Gastroesophageal sphincter (tissue), 4 donors: ENCODE data around the gene ANKS1A. TPM values are rescaled to one million over a fixed set of nuclear protein-coding genes. Genes with fewer than 3 reads are reported as not detected.
"Not testable (repeated sequence)": the region's sequence is repeated elsewhere in the genome, so short reads cannot be mapped to it uniquely, and the experiment has no call there.

Source experiments
- ATAC-seq: fragments of 150-250 bp; one replicate; pipeline ENCODE4 v1.9.1; 2016; ENCODE audit warnings: mild to moderate bottlenecking, moderate library complexity
- H3K27ac ChIP-seq, 4 donors: fragments of 200-600 bp; sonication (generic) in 3 of 4; 1 replicate in 3 of 4; 2 replicates in 1 of 4; pipeline ENCODE4 v1.5.1; 2016 to 2019
- H3K27me3 ChIP-seq: fragments of 200-600 bp; sonication (generic); one replicate; pipeline ENCODE4 v1.5.1; 2019
- H3K36me3 ChIP-seq, 2 donors: fragments of 200-600 bp; sonication (generic); one replicate each; pipeline ENCODE4 v1.5.1; 2019; ENCODE audit warnings: control low read depth in 1 of 2
- H3K4me1 ChIP-seq, 3 donors: fragments of 200-600 bp; sonication (generic); 1 replicate in 2 of 3; 2 replicates in 1 of 3; pipeline ENCODE4 v1.5.1; 2016 to 2019; ENCODE audit warnings: control low read depth in 2 of 3
- H3K4me3 ChIP-seq, 2 donors: fragments of 200-600 bp; sonication (generic); one replicate each; pipeline ENCODE4 v1.5.1; 2019; ENCODE audit warnings: mild to moderate bottlenecking in 1 of 2, moderate library complexity in 1 of 2
- H3K9me3 ChIP-seq, 3 donors: fragments of 200-600 bp; sonication (generic); one replicate each; pipeline ENCODE4 v1.5.1; 2017 to 2019; ENCODE audit warnings: control low read depth in 2 of 3
- EP300 ChIP-seq: sonication (generic); formaldehyde crosslinking; IDR thresholded peaks from one replicate; pipeline ENCODE4 v1.6.1; 2017; ENCODE audit warnings: antibody characterized with exemption, mild to moderate bottlenecking
- POLR2A ChIP-seq, 2 donors: fragments of 450-650 bp; IDR thresholded peaks; one replicate each; pipeline ENCODE4 v1.6.1; 2017; ENCODE audit warnings: antibody characterized with exemption in 2 of 2, mild to moderate bottlenecking in 2 of 2, moderate library complexity in 1 of 2
- POLR2AphosphoS5 ChIP-seq: sonication (generic); formaldehyde crosslinking; IDR thresholded peaks from one replicate; pipeline ENCODE4 v1.6.1; 2017; ENCODE audit warnings: antibody characterized with exemption
- WGBS, 2 donors: methylation state at CpG; one replicate each; pipeline ENCODE4 v1.1.5; 2018; ENCODE audit warnings: low coverage in 1 of 2; 5-methylcytosine and 5-hydroxymethylcytosine counted together
- total RNA-seq, 4 donors: library from RNA; depleted of rRNA; stranded (reverse); fragments of >200 nt; gene quantifications; one replicate each; pipeline ENCODE4 v1.1.0, GENCODE V29; 2016
- TF ChIP-seq, protein P1 (sequence below), 4 experiments: fragments of 200-600 bp in 2 of 4; fragments of 450-650 bp in 2 of 4; sonication (generic) in 1 of 4; IDR thresholded peaks; one replicate each; pipeline ENCODE4 v1.5.1; 2017 to 2019; ENCODE audit warnings: antibody characterized with exemption in 4 of 4, mild to moderate bottlenecking in 2 of 4, moderate library complexity in 2 of 4

ANKS1A gene
- total RNA-seq, 4 donors from 2014 or later: 52.0 to 135 (median 88.4) TPM

DNA sequence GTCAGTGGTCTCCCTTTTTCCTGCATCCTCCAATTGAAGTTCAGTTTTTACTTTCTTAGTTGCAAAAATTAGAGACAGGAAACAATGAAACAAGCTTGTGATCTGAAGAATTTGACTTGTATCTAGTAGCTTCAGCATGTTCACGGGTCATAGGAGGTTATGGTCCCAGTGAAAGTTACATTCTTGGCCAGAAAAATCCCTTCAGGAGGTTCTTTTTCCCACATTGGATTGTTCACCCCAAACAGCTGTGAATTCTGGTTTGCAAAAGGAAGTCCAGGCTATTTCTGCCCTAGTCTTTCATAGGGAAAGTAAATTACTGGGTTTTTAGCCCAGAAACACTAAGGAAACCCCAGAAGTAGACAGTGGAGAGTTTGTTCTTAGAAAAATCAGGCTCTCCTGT is 8.1 kb downstream of the ANKS1A start:
- 50 to 73% methylated on average over 1 of the region's 1 CpG for WGBS, 2 donors
- Histone ChIP-seq H3K4me3 (no peak overlapping the region), H3K4me1 (peaks cover 0 to 7% (median 0%) of the 10 kb centered on the region in 3 donors), H3K27ac (no peak overlapping the region), H3K36me3 (no peaks in the 10 kb centered on the region), H3K9me3 (no peaks in the 10 kb centered on the region), H3K27me3 (no peaks in the 10 kb centered on the region)
- ATAC-seq: no peak
- TF ChIP-seq, protein P1, sequence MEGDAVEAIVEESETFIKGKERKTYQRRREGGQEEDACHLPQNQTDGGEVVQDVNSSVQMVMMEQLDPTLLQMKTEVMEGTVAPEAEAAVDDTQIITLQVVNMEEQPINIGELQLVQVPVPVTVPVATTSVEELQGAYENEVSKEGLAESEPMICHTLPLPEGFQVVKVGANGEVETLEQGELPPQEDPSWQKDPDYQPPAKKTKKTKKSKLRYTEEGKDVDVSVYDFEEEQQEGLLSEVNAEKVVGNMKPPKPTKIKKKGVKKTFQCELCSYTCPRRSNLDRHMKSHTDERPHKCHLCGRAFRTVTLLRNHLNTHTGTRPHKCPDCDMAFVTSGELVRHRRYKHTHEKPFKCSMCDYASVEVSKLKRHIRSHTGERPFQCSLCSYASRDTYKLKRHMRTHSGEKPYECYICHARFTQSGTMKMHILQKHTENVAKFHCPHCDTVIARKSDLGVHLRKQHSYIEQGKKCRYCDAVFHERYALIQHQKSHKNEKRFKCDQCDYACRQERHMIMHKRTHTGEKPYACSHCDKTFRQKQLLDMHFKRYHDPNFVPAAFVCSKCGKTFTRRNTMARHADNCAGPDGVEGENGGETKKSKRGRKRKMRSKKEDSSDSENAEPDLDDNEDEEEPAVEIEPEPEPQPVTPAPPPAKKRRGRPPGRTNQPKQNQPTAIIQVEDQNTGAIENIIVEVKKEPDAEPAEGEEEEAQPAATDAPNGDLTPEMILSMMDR (IDR thresholded peaks at IDR 0.05): no peak
- TF ChIP-seq POLR2A (IDR thresholded peaks at IDR 0.05) (no peak), EP300 (no peak), POLR2AphosphoS5 (no peak)

DNA sequence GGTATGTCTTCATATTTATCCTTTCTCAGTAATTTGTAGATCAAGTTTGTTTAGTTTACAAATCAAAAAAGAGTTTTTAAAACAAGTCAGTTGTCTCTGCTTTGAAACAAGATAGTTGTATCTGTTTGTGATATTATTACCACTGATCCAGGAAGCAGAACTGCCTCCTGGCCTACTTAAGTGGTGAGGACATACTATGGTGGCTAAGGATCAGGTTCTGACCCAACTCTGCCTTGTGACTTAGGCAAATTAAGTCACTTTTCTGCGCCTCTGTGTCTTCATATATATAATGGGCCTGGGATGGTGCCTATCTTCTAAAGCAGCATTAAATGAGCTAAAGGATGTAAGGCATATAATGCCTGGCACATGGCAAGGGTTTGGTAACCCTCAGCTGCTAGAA is 8.7 kb downstream of the ANKS1A start:
- TF ChIP-seq, protein P1 (IDR thresholded peaks at IDR 0.05): no peak
- TF ChIP-seq POLR2A (IDR thresholded peaks at IDR 0.05) (no peak), EP300 (no peak), POLR2AphosphoS5 (no peak)
- H3K4me3 ChIP-seq: no peak overlapping the region
- ATAC-seq: no peak
- no peaks in the 10 kb centered on the region for H3K9me3 ChIP-seq
- peaks cover 0 to 7% (median 0%) of the 10 kb centered on the region in 3 donors for H3K4me1 ChIP-seq
- WGBS, 2 donors: 29 to 31% methylated on average over 1 of the region's 1 CpG
- H3K27ac ChIP-seq: no peak overlapping the region
- no peaks in the 10 kb centered on the region for H3K27me3 ChIP-seq
- no peaks in the 10 kb centered on the region for H3K36me3 ChIP-seq

DNA sequence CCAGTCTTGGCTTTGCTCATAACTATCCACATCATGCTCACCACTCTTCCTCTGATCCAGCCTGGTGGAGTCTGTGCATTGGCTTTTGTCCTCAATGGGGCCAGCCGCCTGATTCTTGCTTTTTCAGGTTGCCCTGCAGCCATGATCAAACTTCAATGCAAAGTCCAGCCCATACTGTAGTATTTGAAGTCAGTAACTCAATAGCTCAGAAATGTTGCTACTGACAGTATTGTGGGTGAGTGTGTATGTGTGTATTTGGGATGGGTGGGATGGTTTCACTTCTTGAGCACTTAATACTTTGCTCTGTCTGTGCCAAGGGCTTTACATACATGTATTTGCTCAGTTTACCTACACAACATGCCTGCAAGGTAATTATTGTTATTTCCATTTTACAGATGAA is 10.7 kb downstream of the ANKS1A start:
- 60% methylated on average over 1 of the region's 1 CpG; no CpG with 5 or more reads in 1 of the 2 donors for WGBS, 2 donors
- H3K27ac ChIP-seq, H3K9me3 ChIP-seq, H3K4me3 ChIP-seq, H3K27me3 ChIP-seq, ATAC-seq, H3K36me3 ChIP-seq, H3K4me1 ChIP-seq: not testable (repeated sequence)

DNA sequence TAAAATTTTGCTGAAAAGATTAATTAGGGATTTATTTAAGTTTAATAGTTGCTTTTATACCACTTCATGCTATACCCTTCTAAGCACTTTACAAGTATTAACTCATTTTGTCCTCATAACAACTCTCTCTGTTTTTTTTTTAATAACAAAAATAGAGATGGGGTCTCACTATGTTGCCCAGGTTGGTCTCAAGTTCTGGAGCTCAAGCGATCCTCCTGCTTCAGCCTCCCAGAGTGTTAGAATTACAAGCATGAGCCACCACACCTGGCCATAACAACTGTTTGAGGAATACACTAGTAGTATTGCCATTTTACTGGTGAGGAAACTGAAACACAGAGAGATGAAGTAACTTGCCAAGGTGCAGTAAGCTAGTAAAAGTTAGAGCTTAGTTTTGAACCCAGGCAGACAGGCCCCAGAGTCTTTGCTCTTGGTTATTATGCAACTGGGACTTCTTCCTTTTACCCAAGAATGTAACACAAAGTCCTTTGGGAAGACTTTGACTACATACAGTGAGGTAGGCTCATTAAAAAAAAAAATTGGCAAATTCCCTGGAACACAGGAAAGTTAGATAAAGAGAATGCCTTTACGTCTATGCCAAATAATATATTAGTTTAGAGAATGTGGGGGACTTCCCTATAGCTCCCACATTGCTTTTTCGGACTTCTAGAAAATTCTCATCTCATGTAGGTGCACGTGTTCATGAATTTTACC is 11.4 kb downstream of the ANKS1A start:
- no peak overlapping the region for H3K4me3 ChIP-seq
- no peaks in the 10 kb centered on the region for H3K9me3 ChIP-seq
- no peak overlapping the region for H3K27ac ChIP-seq
- H3K27me3 ChIP-seq: no peaks in the 10 kb centered on the region
- 61 to 70% methylated on average over 4 of the region's 4 CpGs for WGBS, 2 donors
- TF ChIP-seq POLR2AphosphoS5: no peak
- TF ChIP-seq, protein P1 (IDR thresholded peaks at IDR 0.05): no peak
- TF ChIP-seq POLR2A (IDR thresholded peaks at IDR 0.05): no peak
- no peak for TF ChIP-seq EP300
- H3K36me3 ChIP-seq: no peaks in the 10 kb centered on the region
- ATAC-seq: no peak
- H3K4me1 ChIP-seq: peaks cover 0 to 7% (median 0%) of the 10 kb centered on the region in 3 donors

DNA sequence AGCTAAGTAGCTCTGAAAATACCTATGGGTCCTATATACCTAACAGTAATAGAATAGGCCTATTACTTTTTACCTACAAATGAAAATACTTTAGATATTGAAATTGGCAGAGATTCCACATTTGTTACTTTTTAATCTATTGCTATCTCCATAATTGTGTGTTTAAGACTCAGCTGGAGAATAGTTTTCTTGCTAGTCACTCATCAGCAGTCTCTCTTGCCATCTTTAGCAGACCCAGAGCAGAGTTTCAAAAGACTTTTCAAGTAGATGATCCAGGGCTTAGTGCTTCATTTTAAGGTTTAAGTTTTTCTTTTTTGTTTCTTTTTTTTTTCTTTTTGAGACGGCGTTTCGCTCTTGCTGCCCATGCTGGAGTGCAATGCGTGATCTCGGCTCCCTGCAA is 12.9 kb downstream of the ANKS1A start:
- H3K36me3 ChIP-seq: no peaks in the 10 kb centered on the region
- no peaks in the 10 kb centered on the region for H3K27me3 ChIP-seq
- TF ChIP-seq POLR2AphosphoS5: no peak
- TF ChIP-seq EP300: no peak
- TF ChIP-seq, protein P1 (IDR thresholded peaks at IDR 0.05): no peak
- no peak for TF ChIP-seq POLR2A (IDR thresholded peaks at IDR 0.05)
- H3K4me1 ChIP-seq: peaks cover 0 to 1% (median 0%) of the 10 kb centered on the region in 3 donors
- no peak overlapping the region for H3K27ac ChIP-seq
- H3K4me3 ChIP-seq: no peak overlapping the region
- no peak for ATAC-seq
- WGBS, 2 donors: 96% methylated on average over 5 of the region's 5 CpGs; no CpG with 5 or more reads in 1 of the 2 donors
- no peaks in the 10 kb centered on the region for H3K9me3 ChIP-seq
